ENCODE measurements around the gene FSTL4.

The FSTL4 gene

DNA sequence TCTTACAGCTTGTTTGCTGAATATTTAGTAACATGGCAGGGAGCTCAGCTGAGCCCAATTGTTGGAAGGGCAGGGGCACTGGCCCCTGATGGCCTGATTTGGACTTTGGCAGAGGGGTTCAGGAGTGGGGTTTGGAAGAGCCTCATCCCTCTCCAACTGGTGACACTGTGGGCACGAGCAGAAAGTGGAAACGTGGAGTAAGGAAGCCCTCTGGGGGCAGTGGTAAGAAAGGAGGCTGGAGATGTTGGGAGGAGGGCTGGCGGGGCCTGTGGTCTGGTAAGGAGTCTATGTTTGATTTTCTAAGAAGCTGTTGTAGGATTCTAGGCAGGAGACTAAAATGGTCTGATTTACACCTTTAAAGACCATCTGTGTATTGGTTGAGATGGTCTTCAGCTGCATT is 351.6 kb downstream of the FSTL4 start:
- no peak for DNase-seq (ENCODE audit: low spot score)

GRCh38 chr5:133259199-133259997 is 352.9 kb downstream of the FSTL4 start:
- DNase-seq (ENCODE audit: low spot score), result no peak

DNA sequence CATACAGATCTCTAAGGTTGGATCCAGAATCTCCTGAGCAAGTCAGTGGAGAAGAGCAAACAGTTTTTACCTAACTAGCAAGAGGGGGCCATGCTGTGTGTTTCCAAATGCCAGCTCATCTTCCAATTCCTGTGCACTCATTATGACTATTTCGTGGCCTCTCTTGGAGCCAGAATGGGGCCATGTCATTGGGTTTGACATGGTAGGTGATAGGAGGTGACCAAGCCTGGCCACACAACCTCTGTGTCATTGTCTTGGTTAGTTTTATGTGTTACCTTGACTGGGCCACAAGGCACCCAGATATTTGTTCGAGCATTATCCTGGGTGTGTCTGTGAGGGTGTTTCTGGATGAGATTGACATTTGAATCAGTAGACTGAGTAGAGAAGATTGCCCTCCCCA is 354.4 kb downstream of the FSTL4 start:
- no peak for DNase-seq (ENCODE audit: low spot score)

GRCh38 chr5:133256276-133256675 is 356.1 kb downstream of the FSTL4 start:
- no peak for DNase-seq (ENCODE audit: low spot score)

DNA sequence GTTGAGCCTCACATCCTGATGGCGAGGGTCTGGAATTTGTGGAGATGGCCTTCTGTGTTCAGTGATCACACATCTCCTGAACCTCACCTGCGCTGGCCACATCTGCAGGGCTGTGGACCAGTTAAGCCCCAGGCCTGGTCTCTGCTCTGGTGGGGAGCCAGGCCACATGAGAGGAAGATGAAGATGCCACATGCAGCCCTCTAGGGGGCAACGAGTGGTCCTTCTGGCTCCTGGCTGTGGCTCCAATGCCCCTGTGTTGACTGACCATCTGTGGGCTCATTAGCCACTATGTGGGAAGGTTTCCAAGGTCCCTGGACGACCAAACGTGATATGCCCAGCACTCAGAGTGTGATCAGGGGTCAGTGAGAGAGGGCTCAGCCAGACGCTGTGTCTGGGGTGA is 357.5 kb downstream of the FSTL4 start:
- no peak for DNase-seq (ENCODE audit: low spot score)

DNA sequence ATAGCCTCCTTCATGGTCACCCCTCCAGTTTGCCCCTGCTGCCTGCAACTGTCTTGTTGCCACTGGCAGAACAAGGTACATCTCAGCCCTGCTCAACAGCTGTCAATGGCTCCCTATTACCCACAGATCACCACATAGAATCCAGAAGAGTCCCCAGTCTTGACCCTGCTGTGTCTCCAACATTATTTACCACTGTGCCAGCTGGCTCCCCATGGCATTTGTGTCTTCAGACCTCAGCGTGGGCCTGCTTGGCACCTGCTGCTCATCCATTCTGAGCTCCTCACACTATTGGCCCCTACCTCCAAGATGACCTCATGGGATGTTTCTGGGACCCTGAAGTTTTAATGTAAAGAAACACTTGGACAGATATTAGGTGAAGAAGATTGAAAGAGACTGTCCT is 358.7 kb downstream of the FSTL4 start:
- DNase-seq (ENCODE audit: low spot score), result no peak

DNA sequence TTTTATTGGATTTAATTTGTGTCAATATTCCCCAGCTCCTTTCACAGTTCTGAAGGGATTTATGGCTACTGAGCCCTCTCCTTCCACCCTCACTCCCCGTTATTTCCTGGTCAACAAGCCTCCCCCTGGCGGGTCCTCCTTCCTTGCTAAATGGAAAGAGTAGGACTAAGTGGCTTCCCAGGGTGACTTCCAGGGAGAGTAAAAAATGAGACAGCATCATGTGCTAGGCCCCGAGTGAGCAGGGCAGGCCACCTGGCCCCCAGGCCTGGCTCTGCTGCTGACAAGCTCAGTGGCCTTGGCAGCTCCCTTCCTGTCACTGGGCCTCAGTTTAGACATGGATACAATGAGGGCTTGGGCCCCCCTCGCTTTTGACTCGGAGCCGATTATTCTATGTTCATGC is 359.3 kb downstream of the FSTL4 start:
- no peak for DNase-seq (ENCODE audit: low spot score)

GRCh38 chr5:133252133-133252480 is 360.2 kb downstream of the FSTL4 start:
- DNase-seq (ENCODE audit: low spot score), result no peak

GRCh38 chr5:133251296-133252132 is 360.8 kb downstream of the FSTL4 start:
- no peak for DNase-seq (ENCODE audit: low spot score)

- DNase-seq (ENCODE audit: low spot score), result no peak
These were observed 361.8 kb downstream of the FSTL4 start for GRCh38 chr5:133250527-133250926.

GRCh38 chr5:133249593-133249992 is 362.7 kb downstream of the FSTL4 start:
- no peak for DNase-seq (ENCODE audit: low spot score)

DNA sequence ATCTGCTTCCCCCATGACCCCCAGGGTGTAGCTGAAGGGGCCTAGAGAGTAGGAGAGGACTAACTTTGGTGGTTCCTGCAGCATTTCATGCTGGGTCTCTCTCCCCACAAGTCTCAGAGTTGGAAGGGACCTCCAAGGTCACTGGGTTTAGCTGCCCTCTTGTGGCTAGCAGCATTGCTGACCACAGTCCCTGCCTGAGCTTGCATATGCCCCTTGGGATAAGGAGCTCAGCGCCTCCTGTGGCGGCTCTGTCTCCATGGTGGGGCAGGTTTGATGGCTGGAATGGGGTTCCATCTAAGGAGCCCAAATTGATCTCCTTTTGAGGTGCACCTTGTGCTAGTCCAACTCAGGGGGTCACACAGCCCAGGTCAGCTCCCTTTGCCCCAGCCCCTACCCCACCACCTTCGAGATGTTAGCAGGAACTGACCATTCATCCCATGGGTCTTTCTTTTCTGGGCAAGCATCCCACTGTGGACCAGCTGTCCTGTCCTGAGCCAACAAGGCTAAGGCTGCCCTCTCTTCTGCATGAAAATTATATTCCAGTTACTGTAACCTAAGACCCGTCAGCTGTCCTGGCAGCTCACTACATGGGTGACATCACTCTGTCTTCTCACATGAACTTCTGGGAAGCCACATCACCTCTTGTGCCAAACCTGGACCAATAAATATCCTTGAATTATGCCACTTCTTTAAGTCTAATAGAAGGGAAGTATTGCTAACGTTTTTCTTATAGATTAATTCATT is 364.3 kb downstream of the FSTL4 start:
- DNase-seq (ENCODE audit: low spot score), result no peak

GRCh38 chr5:133247151-133247709 is 365.1 kb downstream of the FSTL4 start:
- no peak for DNase-seq (ENCODE audit: low spot score)

DNA sequence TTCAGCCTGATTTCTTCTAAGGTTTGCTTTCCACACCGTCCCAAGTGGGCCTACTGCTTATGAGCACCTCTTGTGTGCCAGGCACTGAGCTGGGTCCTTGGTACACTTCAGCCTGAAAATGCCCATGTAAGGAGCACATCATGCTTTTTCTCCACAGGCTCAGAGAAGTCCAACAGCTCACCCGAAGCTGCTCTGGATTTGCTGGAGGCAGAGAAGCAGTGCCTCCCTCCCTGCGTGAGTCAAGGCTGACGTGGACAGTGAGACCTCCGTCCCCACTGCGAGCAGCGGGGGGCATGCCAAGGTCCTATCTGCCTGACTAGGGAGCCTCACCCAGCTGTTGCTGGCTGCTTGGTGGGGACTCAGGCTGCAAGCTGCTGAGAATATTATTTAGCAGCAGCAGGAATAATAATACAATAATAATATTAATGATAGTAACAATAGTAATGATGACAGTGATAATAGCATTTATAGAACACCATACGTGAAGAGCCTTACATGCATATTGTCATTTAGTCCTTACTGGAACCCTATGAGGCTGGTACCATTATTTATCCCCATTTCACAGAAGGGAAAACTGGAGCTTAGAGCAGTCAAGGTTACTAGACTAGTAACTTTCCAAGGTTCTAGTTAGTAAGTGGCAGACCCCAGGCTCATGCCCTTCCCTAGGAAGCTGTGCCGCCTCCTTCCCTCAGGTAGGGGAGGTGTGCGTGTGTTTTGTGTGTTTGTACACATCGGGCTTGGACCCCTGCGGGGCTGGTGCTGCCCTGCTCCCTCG is 365.8 kb downstream of the FSTL4 start:
- DNase-seq (ENCODE audit: low spot score), result no peak

GRCh38 chr5:133246053-133246370 is 366.3 kb downstream of the FSTL4 start:
- DNase-seq (ENCODE audit: low spot score), result no peak

GRCh38 chr5:133245191-133246052 is 366.9 kb downstream of the FSTL4 start:
- peak; percentile 64 for DNase-seq (ENCODE audit: low spot score)

- DNase-seq (ENCODE audit: low spot score), result no peak
These were observed 368.1 kb downstream of the FSTL4 start for GRCh38 chr5:133244242-133244641.

DNA sequence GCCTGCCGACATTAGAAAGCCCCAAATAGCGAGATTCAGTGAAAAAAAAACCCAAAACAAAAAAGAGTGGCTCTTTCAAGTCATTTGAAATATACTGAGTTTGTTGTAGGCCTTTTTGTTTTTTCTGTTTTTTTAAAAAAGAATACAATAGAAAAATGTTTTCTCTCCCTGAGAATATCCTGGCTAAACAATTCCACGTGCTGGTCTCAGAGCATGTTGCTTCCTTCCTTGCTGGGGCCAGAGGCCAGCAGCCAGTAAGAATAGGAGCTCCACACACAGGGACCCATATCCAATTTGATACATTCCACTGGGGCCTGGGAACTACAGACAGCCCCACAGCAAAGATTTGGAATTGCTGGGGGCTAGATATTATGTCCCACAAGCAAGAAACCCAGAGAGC is 369.1 kb downstream of the FSTL4 start:
- no peak for DNase-seq (ENCODE audit: low spot score)

- no peak for DNase-seq (ENCODE audit: low spot score)
These were observed 370.0 kb downstream of the FSTL4 start for GRCh38 chr5:133242221-133242835.
